ENCODE measurements around the gene SSH2. TPM values are rescaled to one million over a fixed set of nuclear protein-coding genes. Genes with fewer than 3 reads are reported as not detected.

The SSH2 gene
- total and polyA plus RNA-seq, 2 of the 13 experiments (the other 11 are each of a cell fraction or from before 2014, with no cell fraction given) = 6.0 to 6.4 TPM

DNA sequence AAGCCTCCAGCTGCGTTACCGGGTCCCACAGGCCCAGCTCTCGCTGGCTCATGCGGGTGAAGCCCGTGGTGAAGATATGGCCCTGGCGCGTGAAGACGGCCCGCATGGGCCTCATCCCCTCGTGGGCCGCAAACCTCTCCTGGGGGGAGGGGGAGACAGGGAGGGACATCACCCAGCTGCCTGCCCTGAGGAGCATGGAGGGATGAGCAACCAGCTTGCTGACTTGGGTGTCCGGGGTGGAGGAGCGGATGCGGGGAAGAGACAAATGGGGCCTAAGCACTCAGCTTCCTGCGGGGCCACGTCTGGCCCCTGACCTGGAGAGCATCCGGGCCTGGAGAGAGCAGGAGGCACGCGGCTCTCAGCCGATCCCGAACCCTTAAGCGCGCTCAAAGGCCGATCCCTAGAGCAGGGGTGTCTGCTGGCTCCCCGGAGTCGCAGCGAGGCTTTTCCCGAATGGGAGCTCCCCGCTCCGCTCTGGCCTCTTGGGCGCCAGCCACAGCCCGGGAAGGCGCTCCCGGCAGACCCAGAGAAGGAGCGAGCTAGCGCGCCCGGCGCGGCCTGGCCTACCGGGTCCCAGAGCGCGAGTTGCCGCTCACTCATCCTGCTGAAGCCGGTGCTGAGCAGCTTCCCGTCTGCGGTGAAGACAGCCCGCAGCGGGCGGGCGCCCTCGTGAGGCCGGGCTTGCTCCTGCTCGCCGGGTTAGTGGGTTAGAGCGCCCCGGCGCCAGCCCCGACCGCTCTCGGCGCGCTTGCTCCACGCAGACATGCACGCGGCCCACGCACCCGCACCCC is 312.4 kb downstream of the SSH2 start (continued):
- no peak for TF ChIP-seq PHF21A (CRISPR knock-in tag; IDR thresholded peaks at IDR 0.05)
- no peak for TF ChIP-seq CHD4 (IDR thresholded peaks at IDR 0.05; ENCODE audit: borderline replicate concordance, low read length)
- no peak for TF ChIP-seq SOX5 (CRISPR knock-in tag; IDR thresholded peaks at IDR 0.05; ENCODE audit: borderline replicate concordance)
- TF ChIP-seq, protein P1, sequence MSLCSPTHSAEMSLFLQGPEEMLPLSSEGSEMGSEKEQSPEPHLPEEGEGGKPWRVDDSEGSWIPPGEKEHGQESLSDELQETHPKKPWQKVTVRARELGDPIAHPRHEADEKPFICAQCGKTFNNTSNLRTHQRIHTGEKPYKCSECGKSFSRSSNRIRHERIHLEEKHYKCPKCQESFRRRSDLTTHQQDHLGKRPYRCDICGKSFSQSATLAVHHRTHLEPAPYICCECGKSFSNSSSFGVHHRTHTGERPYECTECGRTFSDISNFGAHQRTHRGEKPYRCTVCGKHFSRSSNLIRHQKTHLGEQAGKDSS (CRISPR knock-in tag; IDR thresholded peaks at IDR 0.05; ENCODE audit: borderline replicate concordance, low read depth) = no peak
- TF ChIP-seq DPF2 (CRISPR knock-in tag; IDR thresholded peaks at IDR 0.05; ENCODE audit: borderline replicate concordance, low read depth) = no peak
- no peak for TF ChIP-seq ZNF33A (CRISPR knock-in tag; IDR thresholded peaks at IDR 0.05; ENCODE audit: borderline replicate concordance)
- peak; percentile 86; the same call in 1 of the 2 replicates for TF ChIP-seq ZNF747 (CRISPR knock-in tag; IDR thresholded peaks at IDR 0.05; ENCODE audit: borderline replicate concordance)
- no peak for TF ChIP-seq ZNF224 (CRISPR knock-in tag; IDR thresholded peaks at IDR 0.05)
- peak; percentile 68; the same call in 1 of the 2 replicates for TF ChIP-seq ZBTB42 (CRISPR knock-in tag; IDR thresholded peaks at IDR 0.05)
- peak; percentile 62 to 75; a peak in 3 of 4 replicates for TF ChIP-seq HMGXB4 (CRISPR knock-in tag; IDR thresholded peaks at IDR 0.05; ENCODE audit: borderline replicate concordance in 1 of 2, low read depth in 1 of 2)
- TF ChIP-seq, protein P2, sequence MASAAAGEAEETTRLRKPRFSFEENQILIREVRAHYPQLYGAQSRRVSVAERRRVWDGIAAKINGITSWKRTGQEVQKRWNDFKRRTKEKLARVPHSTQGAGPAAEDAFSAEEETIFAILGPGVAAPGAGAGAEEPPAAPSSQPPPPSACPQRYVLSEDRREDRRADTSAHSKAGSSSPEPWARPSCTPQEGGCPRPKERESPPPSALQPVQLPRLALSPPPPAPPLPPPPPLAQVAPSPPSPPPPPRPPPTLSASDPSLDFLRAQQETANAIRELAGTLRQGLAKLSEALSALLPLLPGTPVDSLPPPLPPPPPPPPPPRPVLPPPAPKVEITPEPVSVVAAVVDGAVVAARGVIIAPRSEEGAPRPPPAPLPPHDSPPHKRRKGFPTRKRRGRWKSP (CRISPR knock-in tag; IDR thresholded peaks at IDR 0.05) = no peak
- TF ChIP-seq ZNF160 (CRISPR knock-in tag; IDR thresholded peaks at IDR 0.05) = 0 out of 2 replicates have a peak, but pooled peaks have one; percentile 39
- TF ChIP-seq KDM4B (CRISPR knock-in tag; IDR thresholded peaks at IDR 0.05) = no peak
- TF ChIP-seq HMG20A (CRISPR knock-in tag; IDR thresholded peaks at IDR 0.05; ENCODE audit: borderline replicate concordance) = 0 out of 2 replicates have a peak, but pooled peaks have one; percentile 10
- 0 out of 2 replicates have a peak, but pooled peaks have one; percentile 24 for TF ChIP-seq NFAT5 (CRISPR knock-in tag; IDR thresholded peaks at IDR 0.05)
- TF ChIP-seq SOX6 (IDR thresholded peaks at IDR 0.05) = no peak
- peak; percentile 24; the same call in 1 of the 2 replicates for TF ChIP-seq SOX6 (CRISPR knock-in tag; IDR thresholded peaks at IDR 0.05)
- TF ChIP-seq, protein P3, sequence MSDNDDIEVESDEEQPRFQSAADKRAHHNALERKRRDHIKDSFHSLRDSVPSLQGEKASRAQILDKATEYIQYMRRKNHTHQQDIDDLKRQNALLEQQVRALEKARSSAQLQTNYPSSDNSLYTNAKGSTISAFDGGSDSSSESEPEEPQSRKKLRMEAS (IDR thresholded peaks at IDR 0.05) = peak; percentile 35; the same call in 1 of the 2 replicates
- TF ChIP-seq MIER3 (CRISPR knock-in tag; IDR thresholded peaks at IDR 0.05; ENCODE audit: borderline replicate concordance) = no peak; the same call in 1 of the 2 replicates

Data from HepG2 (cell line).